ENCODE data around the gene HEBP2.

Gene HEBP2

DNA sequence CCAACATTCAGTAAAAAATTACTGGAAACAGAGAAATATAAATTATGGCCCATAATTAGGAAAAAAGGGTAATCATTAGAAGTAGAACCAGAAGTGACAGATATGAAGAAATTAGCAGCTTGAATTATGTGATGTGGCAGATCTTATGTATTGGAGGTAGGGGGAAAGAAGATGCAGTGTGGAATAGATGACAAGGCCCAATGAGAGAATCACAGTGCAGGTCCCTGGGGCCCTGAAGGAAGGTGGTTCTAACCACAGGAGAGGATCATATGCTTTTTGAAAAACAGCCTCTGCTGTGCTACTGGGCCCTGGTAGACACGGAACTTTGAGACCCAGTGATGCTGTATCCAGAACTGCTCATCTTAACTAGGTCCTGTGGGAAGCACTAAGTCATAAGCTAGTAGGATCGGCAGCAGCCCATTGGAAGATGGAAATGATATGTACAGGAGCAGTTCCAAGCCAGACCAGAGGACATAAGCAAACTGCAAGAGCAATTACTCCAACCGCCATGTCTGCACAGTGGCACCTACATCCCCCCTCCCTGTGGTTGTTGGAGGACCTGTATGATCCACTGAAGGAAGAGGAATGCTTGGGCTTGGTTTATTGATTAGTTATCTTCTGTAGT, 14.2 kb downstream of the HEBP2 start:
- no peaks in the 10 kb centered on the region for H3K79me2 ChIP-seq (ENCODE audit: low read length)
- H3K9me3 ChIP-seq (ENCODE audit: insufficient read depth, low read length) = no peaks in the 10 kb centered on the region
- no peaks in the 10 kb centered on the region for H3K27me3 ChIP-seq (ENCODE audit: low read depth, low read length)
- H3K4me3 ChIP-seq (ENCODE audit: low read length) = no peak overlapping the region
- H3K4me2 ChIP-seq (ENCODE audit: low read length) = no peak overlapping the region
- TF ChIP-seq EZH2phosphoT487 (IDR thresholded peaks at IDR 0.05; ENCODE audit: low read depth) = no peak
- TF ChIP-seq, protein P1, sequence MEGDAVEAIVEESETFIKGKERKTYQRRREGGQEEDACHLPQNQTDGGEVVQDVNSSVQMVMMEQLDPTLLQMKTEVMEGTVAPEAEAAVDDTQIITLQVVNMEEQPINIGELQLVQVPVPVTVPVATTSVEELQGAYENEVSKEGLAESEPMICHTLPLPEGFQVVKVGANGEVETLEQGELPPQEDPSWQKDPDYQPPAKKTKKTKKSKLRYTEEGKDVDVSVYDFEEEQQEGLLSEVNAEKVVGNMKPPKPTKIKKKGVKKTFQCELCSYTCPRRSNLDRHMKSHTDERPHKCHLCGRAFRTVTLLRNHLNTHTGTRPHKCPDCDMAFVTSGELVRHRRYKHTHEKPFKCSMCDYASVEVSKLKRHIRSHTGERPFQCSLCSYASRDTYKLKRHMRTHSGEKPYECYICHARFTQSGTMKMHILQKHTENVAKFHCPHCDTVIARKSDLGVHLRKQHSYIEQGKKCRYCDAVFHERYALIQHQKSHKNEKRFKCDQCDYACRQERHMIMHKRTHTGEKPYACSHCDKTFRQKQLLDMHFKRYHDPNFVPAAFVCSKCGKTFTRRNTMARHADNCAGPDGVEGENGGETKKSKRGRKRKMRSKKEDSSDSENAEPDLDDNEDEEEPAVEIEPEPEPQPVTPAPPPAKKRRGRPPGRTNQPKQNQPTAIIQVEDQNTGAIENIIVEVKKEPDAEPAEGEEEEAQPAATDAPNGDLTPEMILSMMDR (IDR thresholded peaks at IDR 0.05; ENCODE audit: low read depth, low read length) = no peak
- no peaks in the 10 kb centered on the region for H3K4me1 ChIP-seq (ENCODE audit: low read length)
- no peak overlapping the region for H3K9ac ChIP-seq (ENCODE audit: low read length)
- H3K36me3 ChIP-seq (replicated peaks; ENCODE audit: low read depth, low read length) = peaks cover 12% of the 10 kb centered on the region
- no peak overlapping the region for H2AFZ ChIP-seq (ENCODE audit: low read depth, low read length)
- H4K20me1 ChIP-seq (ENCODE audit: insufficient read depth, low read length) = no peaks in the 10 kb centered on the region
- no peak overlapping the region for H3K27ac ChIP-seq (ENCODE audit: low read length)

DNA sequence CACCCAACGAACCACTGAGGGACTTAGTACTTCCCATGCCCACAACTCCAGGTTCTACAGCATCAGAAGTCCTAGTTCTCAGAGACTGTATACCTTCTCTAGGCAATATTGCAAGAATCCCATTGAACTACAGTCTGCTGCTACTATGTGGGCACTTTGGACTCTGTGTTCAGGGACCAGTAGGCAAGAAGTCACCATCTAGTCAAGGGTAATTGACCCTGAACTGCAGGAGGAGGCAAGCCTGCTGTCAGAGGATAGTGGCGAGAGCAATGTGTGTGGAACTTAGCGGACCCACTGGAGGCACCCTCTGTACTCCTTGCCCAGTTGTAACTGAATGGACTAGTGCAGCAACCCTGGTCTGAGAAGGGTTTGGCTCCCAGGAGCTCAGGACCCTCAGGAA, 15.7 kb downstream of the HEBP2 start:
- Histone ChIP-seq H3K9ac (ENCODE audit: low read length) (no peak overlapping the region), H3K4me1 (ENCODE audit: low read length) (no peaks in the 10 kb centered on the region), H3K27me3 (ENCODE audit: low read depth, low read length) (no peaks in the 10 kb centered on the region), H2AFZ (ENCODE audit: low read depth, low read length) (no peak overlapping the region), H3K9me3 (ENCODE audit: insufficient read depth, low read length) (no peaks in the 10 kb centered on the region), H4K20me1 (ENCODE audit: insufficient read depth, low read length) (no peaks in the 10 kb centered on the region), H3K36me3 (replicated peaks; ENCODE audit: low read depth, low read length) (peaks cover 5% of the 10 kb centered on the region), H3K79me2 (ENCODE audit: low read length) (no peaks in the 10 kb centered on the region), H3K27ac (ENCODE audit: low read length) (no peak overlapping the region), H3K4me2 (ENCODE audit: low read length) (no peak overlapping the region), H3K4me3 (ENCODE audit: low read length) (no peak overlapping the region)
- TF ChIP-seq, protein P1 (IDR thresholded peaks at IDR 0.05; ENCODE audit: low read depth, low read length) = no peak
- no peak for TF ChIP-seq EZH2phosphoT487 (IDR thresholded peaks at IDR 0.05; ENCODE audit: low read depth)

DNA sequence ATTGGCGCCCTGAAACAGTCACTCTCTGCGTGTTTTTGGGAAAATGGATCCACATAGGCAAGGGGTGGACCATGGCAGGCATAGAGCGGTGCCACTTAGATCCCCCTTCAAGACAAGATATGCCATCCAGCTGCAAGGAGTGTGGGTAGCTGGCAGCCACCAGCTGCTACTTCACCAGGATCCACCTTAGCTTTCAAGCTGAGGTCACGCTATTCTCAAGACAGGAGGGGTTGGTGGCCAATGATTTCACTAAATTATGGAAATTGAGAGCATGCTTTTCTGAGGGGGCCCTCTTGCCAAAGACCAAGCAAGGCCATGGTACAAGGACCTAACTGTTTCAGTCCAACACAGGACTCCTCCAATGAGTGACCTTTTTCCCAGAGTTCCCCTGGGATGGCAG, 16.3 kb downstream of the HEBP2 start:
- H3K9ac ChIP-seq (ENCODE audit: low read length) = no peak overlapping the region
- H3K27ac ChIP-seq (ENCODE audit: low read length) = no peak overlapping the region
- H3K36me3 ChIP-seq (replicated peaks; ENCODE audit: low read depth, low read length) = peaks cover 5% of the 10 kb centered on the region

DNA sequence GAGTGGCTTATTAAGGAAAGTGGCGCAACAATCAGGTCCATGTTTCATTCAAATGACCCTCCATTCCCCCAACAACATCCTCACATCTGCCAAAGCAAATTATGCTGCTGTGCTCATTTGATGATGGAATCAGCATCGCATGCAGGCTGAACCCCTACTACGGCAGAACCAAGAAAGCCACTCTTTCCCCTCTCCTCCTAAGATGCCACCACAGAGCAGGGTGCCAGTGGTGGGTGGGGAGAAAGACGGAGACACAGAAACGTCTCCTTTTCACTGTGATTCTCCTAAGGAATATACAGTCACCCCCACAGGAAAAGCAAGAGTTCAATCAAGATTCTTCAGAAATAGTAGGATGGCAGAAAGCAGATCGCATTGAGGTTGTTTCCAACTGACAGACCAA, 17.1 kb downstream of the HEBP2 start:
- no peak overlapping the region for H3K4me2 ChIP-seq (ENCODE audit: low read length)
- no peaks in the 10 kb centered on the region for H4K20me1 ChIP-seq (ENCODE audit: insufficient read depth, low read length)
- TF ChIP-seq, protein P1 (IDR thresholded peaks at IDR 0.05; ENCODE audit: low read depth, low read length) = no peak
- no peak for TF ChIP-seq EZH2phosphoT487 (IDR thresholded peaks at IDR 0.05; ENCODE audit: low read depth)
- H3K4me3 ChIP-seq (ENCODE audit: low read length) = no peak overlapping the region
- H2AFZ ChIP-seq (ENCODE audit: low read depth, low read length) = no peak overlapping the region
- peaks cover 5% of the 10 kb centered on the region for H3K36me3 ChIP-seq (replicated peaks; ENCODE audit: low read depth, low read length)
- H3K27ac ChIP-seq (ENCODE audit: low read length) = no peak overlapping the region
- H3K27me3 ChIP-seq (ENCODE audit: low read depth, low read length) = no peaks in the 10 kb centered on the region
- no peaks in the 10 kb centered on the region for H3K79me2 ChIP-seq (ENCODE audit: low read length)
- H3K4me1 ChIP-seq (ENCODE audit: low read length) = no peaks in the 10 kb centered on the region
- H3K9me3 ChIP-seq (ENCODE audit: insufficient read depth, low read length) = no peaks in the 10 kb centered on the region
- H3K9ac ChIP-seq (ENCODE audit: low read length) = no peak overlapping the region

More for the DNA sequence above, 16.3 kb downstream of the HEBP2 start:
- no peaks in the 10 kb centered on the region for H3K9me3 ChIP-seq (ENCODE audit: insufficient read depth, low read length)
- TF ChIP-seq EZH2phosphoT487 (IDR thresholded peaks at IDR 0.05; ENCODE audit: low read depth) = no peak
- TF ChIP-seq, protein P1 (IDR thresholded peaks at IDR 0.05; ENCODE audit: low read depth, low read length) = no peak
- H4K20me1 ChIP-seq (ENCODE audit: insufficient read depth, low read length) = no peaks in the 10 kb centered on the region
- H2AFZ ChIP-seq (ENCODE audit: low read depth, low read length) = no peak overlapping the region
- H3K4me2 ChIP-seq (ENCODE audit: low read length) = no peak overlapping the region
- no peaks in the 10 kb centered on the region for H3K27me3 ChIP-seq (ENCODE audit: low read depth, low read length)
- no peak overlapping the region for H3K4me3 ChIP-seq (ENCODE audit: low read length)
- no peaks in the 10 kb centered on the region for H3K4me1 ChIP-seq (ENCODE audit: low read length)
- H3K79me2 ChIP-seq (ENCODE audit: low read length) = no peaks in the 10 kb centered on the region

All from OCI-LY3 (cell line).